HCT116 (cell line): ENCODE measurements around the gene SRGAP3. TPM values are rescaled to one million over a fixed set of nuclear protein-coding genes. Genes with fewer than 3 reads are reported as not detected.

Source experiments
- ATAC-seq: fragments of 200-7000 bp; cut with Tn5 transposase; 2 replicates; pipeline ENCODE4 v1.9.1; 2020; ENCODE audit warnings: mild to moderate bottlenecking, moderate library complexity
- BruUV-seq: library from RNA; stranded (reverse); fragments of 400-500 nt; replicated peaks from 2 replicates; lab custom pipeline; 2021; lab: Mats Ljungman, UMichigan
- CTCF ChIA-PET: fragments of 300-600 bp; sonication (Branson Sonifier 250); formaldehyde crosslinking; loops from one replicate; lab custom pipeline; 2021; ENCODE audit warnings: antibody characterized with exemption; lab: Charles Lee
- POLR2A ChIA-PET: fragments of 300-600, 350-600 bp; sonication (Branson Sonifier 250); formaldehyde crosslinking; loops from one replicate; lab custom pipeline; 2021; ENCODE audit warnings: antibody characterized with exemption; lab: Charles Lee
- RAD21 ChIA-PET, 2 experiments: fragments of 300-600 bp; sonication (Branson Sonifier 250); formaldehyde crosslinking; loops; one replicate each; lab custom pipeline; 2023; ENCODE audit warnings: low total read pairs in 2 of 2; ENCODE audit not compliant: uncharacterized antibody in 2 of 2, unreplicated experiment in 2 of 2, low non-redundant PET in 1 of 2; lab: Charles Lee
- DNase-seq: peaks from one replicate; pipeline ENCODE4 v3.0.0-alpha.2; 2010; ENCODE audit warnings: low read depth, low spot score
- H2AFZ ChIP-seq: fragments of 200-600 bp; shearing (Covaris generic), sonication (generic); 2 replicates; pipeline ENCODE4 v1.6.1; 2017; ENCODE audit warnings: low read depth, mixed run types, mixed read lengths, antibody characterized with exemption, low read length; ENCODE audit not compliant: poor library complexity, severe bottlenecking
- H3K27ac ChIP-seq: 2 replicates; pipeline ENCODE4 v1.5.1; 2012; ENCODE audit warnings: low read depth, low read length
- H3K27me3 ChIP-seq: fragments of 200-600 bp; sonication (generic); 2 replicates; pipeline ENCODE4 v1.6.1; 2016; ENCODE audit warnings: mixed run types, low read length, mixed read lengths; ENCODE audit not compliant: insufficient read depth
- H3K36me3 ChIP-seq, 2 experiments: fragments of 200-500 bp in 1 of 2; fragments of 200-600 bp in 1 of 2; sonication (Bioruptor generic) in 1 of 2; sonication (generic) in 1 of 2; 2 replicates each; pipeline versions ENCODE4 v1.5.1 to v1.6.1; 2014 to 2016; ENCODE audit warnings: low read length in 2 of 2, inconsistent platforms in 1 of 2, mixed read lengths in 1 of 2, mixed run types in 1 of 2; ENCODE audit not compliant: insufficient read depth in 2 of 2, control insufficient read depth in 1 of 2
- H3K4me1 ChIP-seq, 2 experiments: fragments of 200-600 bp in 1 of 2; sonication (generic) in 1 of 2; 2 replicates each; pipeline versions ENCODE4 v1.5.1 to v1.6.1; 2012 to 2017; ENCODE audit warnings: low read length in 2 of 2, inconsistent platforms in 1 of 2, mild to moderate bottlenecking in 1 of 2, mixed read lengths in 1 of 2, mixed run types in 1 of 2, moderate library complexity in 1 of 2; ENCODE audit not compliant: insufficient read depth in 2 of 2, control insufficient read depth in 1 of 2
- H3K4me2 ChIP-seq: fragments of 200-600 bp; sonication (generic); 2 replicates; pipeline ENCODE4 v1.6.1; 2017; ENCODE audit warnings: mixed run types, low read length, mixed read lengths
- H3K4me3 ChIP-seq, 2 experiments: fragments of 200-600 bp in 1 of 2; sonication (generic) in 1 of 2; replicated peaks in 1 of 2; 2 replicates each; pipeline ENCODE4 v1.5.1; 2011 to 2016; ENCODE audit warnings: low read length in 2 of 2, control low read depth in 1 of 2, low read depth in 1 of 2, mild to moderate bottlenecking in 1 of 2, mixed read lengths in 1 of 2, mixed run types in 1 of 2
- H3K79me2 ChIP-seq: fragments of 200-600 bp; sonication (generic); 2 replicates; pipeline ENCODE4 v1.6.1; 2017; ENCODE audit warnings: mild to moderate bottlenecking, mixed run types, low read length, moderate library complexity, mixed read lengths; ENCODE audit not compliant: insufficient read depth
- H3K9ac ChIP-seq: fragments of 200-600 bp; sonication (generic); 2 replicates; pipeline ENCODE4 v1.6.1; 2016; ENCODE audit warnings: low read length, mixed read lengths
- H3K9me2 ChIP-seq: fragments of 200-600 bp; sonication (generic), shearing (Covaris generic); 2 replicates; pipeline ENCODE4 v1.6.1; 2017; ENCODE audit warnings: mixed run types, mild to moderate bottlenecking, moderate library complexity; ENCODE audit not compliant: insufficient read depth
- H3K9me3 ChIP-seq, 2 experiments: fragments of 200-500 bp in 1 of 2; fragments of 200-600 bp in 1 of 2; sonication (Bioruptor generic) in 1 of 2; sonication (generic) in 1 of 2; 2 replicates each; pipeline ENCODE4 v1.6.1; 2014 to 2017; ENCODE audit warnings: low read length in 2 of 2, mixed read lengths in 2 of 2, inconsistent platforms in 1 of 2, low read depth in 1 of 2, mild to moderate bottlenecking in 1 of 2, mixed run types in 1 of 2, moderate library complexity in 1 of 2; ENCODE audit not compliant: control insufficient read depth in 1 of 2, insufficient read depth in 1 of 2
- H4K20me1 ChIP-seq: fragments of 200-600 bp; sonication (generic), shearing (Covaris generic); 2 replicates; pipeline ENCODE4 v1.6.1; 2017; ENCODE audit warnings: mixed run types, mild to moderate bottlenecking, moderate library complexity; ENCODE audit not compliant: insufficient read depth
- CBX3 ChIP-seq: IDR thresholded peaks from 2 replicates; pipeline ENCODE4 v1.6.1; 2012; ENCODE audit warnings: low read depth
- CTCF ChIP-seq, 3 experiments: fragments of 200-600 bp in 1 of 3; sonication (generic) in 1 of 3; IDR thresholded peaks in 2 of 3; conservative IDR thresholded peaks in 1 of 3; 2 replicates each; pipeline ENCODE4 v1.5.1; 2012 to 2017; ENCODE audit warnings: low read depth in 2 of 3, low read length in 2 of 3, antibody characterized with exemption in 1 of 3, borderline replicate concordance in 1 of 3, control low read depth in 1 of 3, mild to moderate bottlenecking in 1 of 3, mixed read lengths in 1 of 3, mixed run types in 1 of 3, moderate library complexity in 1 of 3; ENCODE audit not compliant: insufficient read depth in 1 of 3
- EGR1 ChIP-seq: IDR thresholded peaks from 2 replicates; pipeline ENCODE4 v1.6.1; 2012; ENCODE audit warnings: low read depth
- EZH2 ChIP-seq: fragments of 200-600 bp; sonication (generic); IDR thresholded peaks from 2 replicates; pipeline ENCODE4 v1.6.1; 2017; ENCODE audit warnings: antibody characterized with exemption, mixed run types
- FOSL1 ChIP-seq: IDR thresholded peaks from 2 replicates; pipeline ENCODE4 v1.6.1; 2012; ENCODE audit warnings: low read depth
- JUND ChIP-seq: IDR thresholded peaks from 2 replicates; pipeline ENCODE4 v1.6.1; 2012
- POLR2A ChIP-seq: IDR thresholded peaks from 2 replicates; pipeline ENCODE4 v1.7.0; 2011; ENCODE audit warnings: borderline replicate concordance; ENCODE audit not compliant: insufficient read depth, insufficient read length; ENCODE audit errors: extremely low read depth
- POLR2AphosphoS5 ChIP-seq: IDR thresholded peaks from 2 replicates; pipeline ENCODE4 v1.6.1; 2011; ENCODE audit warnings: mild to moderate bottlenecking, low read depth, low read length, moderate library complexity
- RAD21 ChIP-seq: IDR thresholded peaks from 2 replicates; pipeline ENCODE4 v1.6.1; 2012; ENCODE audit warnings: low read depth, mild to moderate bottlenecking
- YY1 ChIP-seq: IDR thresholded peaks from 2 replicates; pipeline ENCODE4 v1.6.1; 2011; ENCODE audit warnings: low read length, low read depth, moderate library complexity, mild to moderate bottlenecking; ENCODE audit not compliant: insufficient replicate concordance; ENCODE audit errors: extremely low read depth
- ZFX ChIP-seq: fragments of 450-650 bp; IDR thresholded peaks from 2 replicates; pipeline ENCODE4 v1.6.1; 2017
- intact Hi-C: fragments of 100-400 bp; cut with micrococcal nuclease; formaldehyde crosslinking; loops from 2 replicates; pipeline ENCODE4 v1.10.0; 2022
- total RNA-seq: library from RNA; stranded (reverse); gene quantifications from one replicate; pipeline ENCODE4 v1.2.1, GENCODE V29; 2021; ENCODE audit not compliant: unreplicated experiment

The SRGAP3 gene
- total RNA-seq, 1 experiment from 2014 or later: 8.3 TPM

DNA sequence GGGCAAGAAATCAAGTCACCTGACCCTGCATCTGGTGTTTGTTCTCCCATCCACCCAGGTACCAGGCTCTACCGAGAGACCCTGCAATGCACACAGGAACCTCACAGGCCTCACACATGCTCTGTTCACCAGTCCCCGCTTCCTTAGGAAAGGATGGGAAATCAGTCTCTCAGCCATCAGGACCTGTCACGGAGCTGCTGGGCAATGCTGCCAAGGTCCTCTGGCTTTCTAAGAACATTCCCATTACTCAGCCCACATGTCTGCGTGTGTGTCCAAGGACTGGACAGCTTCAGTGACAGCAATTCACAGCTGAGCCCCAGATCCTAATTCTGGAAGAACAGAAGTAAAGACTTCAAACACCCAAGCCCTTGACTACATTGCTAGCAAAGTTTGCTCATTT lies 6.5 kb upstream of the SRGAP3 start:
- Histone ChIP-seq H2AFZ (no peak overlapping the region), H3K4me2 (no peak overlapping the region), H3K4me3 (no peak overlapping the region)
- no peak for TF ChIP-seq POLR2A
- TF ChIP-seq EZH2: no peak
- TF ChIP-seq CTCF (IDR thresholded peaks at IDR 0.05 in 2 of 3, conservative IDR thresholded peaks at IDR 0.05 in 1 of 3; ENCODE audit: borderline replicate concordance in 1 of 3, insufficient read depth in 1 of 3, low read depth in 2 of 3, low read length in 2 of 3): no peak
- no peak for TF ChIP-seq EGR1
- no peak for TF ChIP-seq CBX3
- no peak for TF ChIP-seq ZFX
- TF ChIP-seq RAD21: no peak
- TF ChIP-seq POLR2AphosphoS5: no peak
- TF ChIP-seq JUND: no peak
- no peak for TF ChIP-seq YY1
- no peak for TF ChIP-seq FOSL1
- TF ChIP-seq, all 23 proteins: peak for 0
- DNase-seq (no peak), ATAC-seq (no peak)
- ChIA-PET RAD21 (no interaction called here), CTCF (no interaction called here), POLR2A (no interaction called here)
- H3K9me3 ChIP-seq: peaks cover 0 to 3% of the 10 kb centered on the region in 2 experiments; a peak in 1 of 4 replicates
- H3K36me3 ChIP-seq: no peaks in the 10 kb centered on the region
- H3K79me2 ChIP-seq: no peaks in the 10 kb centered on the region
- peaks cover 1 to 5% of the 10 kb centered on the region in 2 experiments; a peak in 3 of 4 replicates for H3K4me1 ChIP-seq
- H3K9me2 ChIP-seq: no peaks in the 10 kb centered on the region
- no peaks in the 10 kb centered on the region for H3K27me3 ChIP-seq
- H4K20me1 ChIP-seq: no peaks in the 10 kb centered on the region
- intact Hi-C loops: no loop called here
- no TSS peak for BruUV-seq
- H3K27ac ChIP-seq: no peak overlapping the region
- H3K9ac ChIP-seq: no peak overlapping the region
